Osteoblast (primary cell): ENCODE measurements around the gene TRIOBP. TPM values are rescaled to one million over a fixed set of nuclear protein-coding genes. Genes with fewer than 3 reads are reported as not detected.
"Not testable (repeated sequence)": the region's sequence is repeated elsewhere in the genome, so short reads cannot be mapped to it uniquely, and the experiment has no call there.

Experiments
- DNase-seq: peaks from one replicate; pipeline ENCODE4 v3.0.0; 2011; ENCODE audit warnings: low spot score, mixed read lengths; ENCODE audit not compliant: insufficient read length; ENCODE audit errors: missing footprints
- H2AFZ ChIP-seq: 2 replicates; pipeline ENCODE4 v1.6.0; 2011; ENCODE audit warnings: mild to moderate bottlenecking, low read length
- H3K27ac ChIP-seq: 2 replicates; pipeline ENCODE4 v1.5.1; 2011; ENCODE audit warnings: mild to moderate bottlenecking, low read depth, low read length, moderate library complexity
- H3K27me3 ChIP-seq: 2 replicates; pipeline ENCODE4 v1.6.0; 2012; ENCODE audit warnings: mild to moderate bottlenecking, control low read depth, inconsistent platforms, low read length, moderate library complexity; ENCODE audit not compliant: insufficient read depth
- H3K36me3 ChIP-seq: 2 replicates; pipeline ENCODE4 v1.5.1; 2011; ENCODE audit warnings: mild to moderate bottlenecking, low read length, control low read depth, moderate library complexity; ENCODE audit not compliant: insufficient read depth
- H3K4me1 ChIP-seq: 2 replicates; pipeline ENCODE4 v1.5.1; 2011; ENCODE audit warnings: mild to moderate bottlenecking, low read length, control low read depth, moderate library complexity; ENCODE audit not compliant: insufficient read depth
- H3K4me2 ChIP-seq: 2 replicates; pipeline ENCODE4 v1.6.0; 2011; ENCODE audit warnings: mild to moderate bottlenecking, low read length; ENCODE audit not compliant: insufficient read depth
- H3K4me3 ChIP-seq: fragments of 200-600 bp; sonication (generic); 3 replicates; pipeline ENCODE4 v1.5.1; 2012; ENCODE audit warnings: mild to moderate bottlenecking, low read length, inconsistent platforms; ENCODE audit not compliant: insufficient read depth
- H3K79me2 ChIP-seq: 2 replicates; pipeline ENCODE4 v1.6.0; 2012; ENCODE audit warnings: mild to moderate bottlenecking, low read length, control low read depth, inconsistent platforms; ENCODE audit not compliant: insufficient read depth
- H3K9me3 ChIP-seq: 2 replicates; pipeline ENCODE4 v1.5.1; 2011; ENCODE audit warnings: low read depth, low read length, control low read depth
- H4K20me1 ChIP-seq: 2 replicates; pipeline ENCODE4 v1.6.0; 2012; ENCODE audit warnings: mild to moderate bottlenecking, low read length, control low read depth; ENCODE audit not compliant: insufficient read depth
- total RNA-seq: library from RNA; depleted of rRNA; stranded (reverse); fragments of >200 nt; gene quantifications from 2 replicates; pipeline ENCODE4 v1.2.3, GENCODE V29; 2012
- TF ChIP-seq, protein P1 (sequence below): IDR thresholded peaks from 2 replicates; pipeline ENCODE4 v1.5.1; 2011; ENCODE audit warnings: mild to moderate bottlenecking, low read depth, low read length, moderate library complexity; ENCODE audit errors: extremely low read depth

Gene TRIOBP
- total RNA-seq, 1 donor, result 162 TPM

- Histone ChIP-seq H3K27me3 (no peaks in the 10 kb centered on the region), H3K79me2 (peaks cover 7% of the 10 kb centered on the region), H3K9me3 (no peaks in the 10 kb centered on the region), H3K4me3 (no peak overlapping the region), H3K36me3 (peaks cover 23% of the 10 kb centered on the region), H3K4me1 (peaks cover 12% of the 10 kb centered on the region), H2AFZ (no peak overlapping the region), H3K4me2 (no peak overlapping the region), H4K20me1 (peaks cover 5% of the 10 kb centered on the region), H3K27ac (no peak overlapping the region)
- peak; percentile 54 for DNase-seq
- TF ChIP-seq, protein P1, sequence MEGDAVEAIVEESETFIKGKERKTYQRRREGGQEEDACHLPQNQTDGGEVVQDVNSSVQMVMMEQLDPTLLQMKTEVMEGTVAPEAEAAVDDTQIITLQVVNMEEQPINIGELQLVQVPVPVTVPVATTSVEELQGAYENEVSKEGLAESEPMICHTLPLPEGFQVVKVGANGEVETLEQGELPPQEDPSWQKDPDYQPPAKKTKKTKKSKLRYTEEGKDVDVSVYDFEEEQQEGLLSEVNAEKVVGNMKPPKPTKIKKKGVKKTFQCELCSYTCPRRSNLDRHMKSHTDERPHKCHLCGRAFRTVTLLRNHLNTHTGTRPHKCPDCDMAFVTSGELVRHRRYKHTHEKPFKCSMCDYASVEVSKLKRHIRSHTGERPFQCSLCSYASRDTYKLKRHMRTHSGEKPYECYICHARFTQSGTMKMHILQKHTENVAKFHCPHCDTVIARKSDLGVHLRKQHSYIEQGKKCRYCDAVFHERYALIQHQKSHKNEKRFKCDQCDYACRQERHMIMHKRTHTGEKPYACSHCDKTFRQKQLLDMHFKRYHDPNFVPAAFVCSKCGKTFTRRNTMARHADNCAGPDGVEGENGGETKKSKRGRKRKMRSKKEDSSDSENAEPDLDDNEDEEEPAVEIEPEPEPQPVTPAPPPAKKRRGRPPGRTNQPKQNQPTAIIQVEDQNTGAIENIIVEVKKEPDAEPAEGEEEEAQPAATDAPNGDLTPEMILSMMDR, result no peak
Measured at GRCh38 chr22:37654563-37655251, 42.1 kb upstream of the TRIOBP start.

- no peak overlapping the region for H3K4me2 ChIP-seq
- TF ChIP-seq, protein P1, result no peak
- peak; percentile 48 for DNase-seq
- H3K9me3 ChIP-seq, result no peaks in the 10 kb centered on the region
- peaks cover 10% of the 10 kb centered on the region for H4K20me1 ChIP-seq
- H3K27ac ChIP-seq, result no peak overlapping the region
- H3K36me3 ChIP-seq, result peaks cover 18% of the 10 kb centered on the region
- H3K4me1 ChIP-seq, result peaks cover 15% of the 10 kb centered on the region
- no peak overlapping the region for H3K4me3 ChIP-seq
- H3K79me2 ChIP-seq, result peaks cover 12% of the 10 kb centered on the region
- no peak overlapping the region for H2AFZ ChIP-seq
- no peaks in the 10 kb centered on the region for H3K27me3 ChIP-seq
Measured at GRCh38 chr22:37655252-37655563, 41.6 kb upstream of the TRIOBP start.

GRCh38 chr22:37656583-37656982, 40.3 kb upstream of the TRIOBP start:
- not testable (repeated sequence) for H3K4me3 ChIP-seq

DNA sequence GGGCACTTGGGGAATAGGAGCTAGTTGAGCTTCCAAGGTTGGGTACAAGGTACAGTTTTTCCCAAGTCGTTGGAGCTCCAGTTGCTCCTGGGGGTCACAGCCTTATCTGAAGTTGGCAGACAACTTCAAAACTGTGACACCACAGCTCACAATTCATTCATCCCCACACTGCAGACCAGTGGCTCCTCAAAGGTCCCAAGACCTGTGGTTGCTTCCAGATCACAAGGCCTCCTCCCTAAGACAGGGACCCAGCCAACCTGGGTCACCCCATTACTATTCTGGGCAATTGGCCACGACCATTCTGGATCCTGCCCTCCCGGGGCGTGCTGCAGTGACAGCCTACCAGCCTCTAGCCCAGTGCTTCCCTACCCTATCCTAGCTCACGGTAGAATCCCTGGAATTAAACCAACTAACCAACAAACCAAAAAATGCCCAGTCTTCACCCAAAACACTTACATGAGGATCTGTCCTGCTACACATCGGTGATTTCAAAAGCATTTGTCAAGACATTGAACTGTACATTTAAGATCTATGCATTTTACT, 39.2 kb upstream of the TRIOBP start:
- peaks cover 6% of the 10 kb centered on the region for H3K36me3 ChIP-seq
- H3K4me2 ChIP-seq, result peak overlapping the region; percentile 97
- DNase-seq, result peak; percentile 97
- no peaks in the 10 kb centered on the region for H3K9me3 ChIP-seq
- peak overlapping the region; percentile 64 for H3K27ac ChIP-seq
- peak overlapping the region; percentile 71 for H3K4me3 ChIP-seq
- TF ChIP-seq, protein P1, result no peak
- peak overlapping the region; percentile 91 for H2AFZ ChIP-seq
- H3K4me1 ChIP-seq, result peaks cover 27% of the 10 kb centered on the region
- peaks cover 19% of the 10 kb centered on the region for H4K20me1 ChIP-seq
- peaks cover 35% of the 10 kb centered on the region for H3K79me2 ChIP-seq
- H3K27me3 ChIP-seq, result no peaks in the 10 kb centered on the region

More at GRCh38 chr22:37656583-37656982, 40.3 kb upstream of the TRIOBP start:
- not testable (repeated sequence) for DNase-seq, H3K36me3 ChIP-seq, H3K4me2 ChIP-seq, H3K9me3 ChIP-seq, H3K27me3 ChIP-seq, H2AFZ ChIP-seq, H3K27ac ChIP-seq
- peaks cover 26% of the 10 kb centered on the region for H3K79me2 ChIP-seq
- H3K4me1 ChIP-seq, result peaks cover 25% of the 10 kb centered on the region
- peaks cover 19% of the 10 kb centered on the region for H4K20me1 ChIP-seq
